ENCODE measurements around the gene IKZF1.

The IKZF1 gene

GRCh38 chr7:50332241-50333165 lies 28.0 kb downstream of the IKZF1 start:
- H3F3A ChIP-seq (ENCODE audit: insufficient read depth) = peaks cover 84% of the 10 kb centered on the region
- no peak for TF ChIP-seq CTCF (IDR thresholded peaks at IDR 0.05; ENCODE audit: insufficient read depth, low read length, poor library complexity, severe bottlenecking)
- no peak for TF ChIP-seq EZH2phosphoT487 (conservative IDR thresholded peaks at IDR 0.05; ENCODE audit: low read length)
- peaks cover 78% of the 10 kb centered on the region for H3K79me2 ChIP-seq (ENCODE audit: insufficient read depth, low read length)
- H3K27ac ChIP-seq (ENCODE audit: low read depth, low read length) = peak overlapping the region; percentile 83
- peak overlapping the region; percentile 4 for H3K4me3 ChIP-seq (ENCODE audit: insufficient read depth, low read length, poor library complexity, severe bottlenecking)
- no peak overlapping the region for H2AFZ ChIP-seq (ENCODE audit: low read depth, low read length, severe bottlenecking)
- no peaks in the 10 kb centered on the region for H4K20me1 ChIP-seq (ENCODE audit: low read depth, low read length)
- H3K9me3 ChIP-seq (ENCODE audit: insufficient read depth, low read length) = no peaks in the 10 kb centered on the region
- no peaks in the 10 kb centered on the region for H3K9me2 ChIP-seq (replicated peaks; ENCODE audit: insufficient read depth, low read length)
- H3K27me3 ChIP-seq (ENCODE audit: low read length) = no peaks in the 10 kb centered on the region
- peak overlapping the region; percentile 63 for H3K4me2 ChIP-seq (ENCODE audit: low read depth, low read length, poor library complexity, severe bottlenecking)
- H3K36me3 ChIP-seq (ENCODE audit: low read length) = peaks cover 17% of the 10 kb centered on the region
- peak overlapping the region; percentile 41 for H3K9ac ChIP-seq (ENCODE audit: low read length)

DNA sequence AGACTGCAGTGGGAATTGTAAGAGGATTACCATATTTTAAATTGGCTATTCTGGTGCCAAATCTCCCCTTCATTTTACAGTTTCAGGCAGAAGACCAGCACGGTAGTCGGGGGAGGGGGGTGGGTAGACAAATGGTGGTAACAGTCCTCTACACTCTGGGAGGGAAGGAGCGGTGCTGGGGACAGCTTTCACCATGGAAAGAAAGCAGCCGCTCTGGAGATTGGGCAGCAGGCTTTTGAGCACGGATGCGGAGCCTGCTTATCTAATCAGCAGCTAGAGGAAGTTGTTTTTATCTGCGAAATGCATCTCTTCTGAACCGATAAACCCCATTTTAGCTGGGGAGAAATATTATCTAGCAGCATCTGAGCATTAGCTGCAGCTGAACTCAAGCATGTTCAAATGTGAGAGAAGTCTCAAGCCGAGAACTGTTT lies 28.7 kb downstream of the IKZF1 start:
- H4K20me1 ChIP-seq (ENCODE audit: low read depth, low read length) = no peaks in the 10 kb centered on the region
- peak overlapping the region; percentile 63 for H3K4me2 ChIP-seq (ENCODE audit: low read depth, low read length, poor library complexity, severe bottlenecking)
- H3K27me3 ChIP-seq (ENCODE audit: low read length) = no peaks in the 10 kb centered on the region
- H3K9me2 ChIP-seq (replicated peaks; ENCODE audit: insufficient read depth, low read length) = no peaks in the 10 kb centered on the region
- no peaks in the 10 kb centered on the region for H3K9me3 ChIP-seq (ENCODE audit: insufficient read depth, low read length)
- peaks cover 84% of the 10 kb centered on the region for H3F3A ChIP-seq (ENCODE audit: insufficient read depth)
- H3K79me2 ChIP-seq (ENCODE audit: insufficient read depth, low read length) = peaks cover 79% of the 10 kb centered on the region
- H3K27ac ChIP-seq (ENCODE audit: low read depth, low read length) = peak overlapping the region; percentile 83
- no peak overlapping the region for H2AFZ ChIP-seq (ENCODE audit: low read depth, low read length, severe bottlenecking)
- peak overlapping the region; percentile 41 for H3K9ac ChIP-seq (ENCODE audit: low read length)
- TF ChIP-seq EZH2phosphoT487 (conservative IDR thresholded peaks at IDR 0.05; ENCODE audit: low read length) = no peak
- peaks cover 9% of the 10 kb centered on the region for H3K36me3 ChIP-seq (ENCODE audit: low read length)
- H3K4me3 ChIP-seq (ENCODE audit: insufficient read depth, low read length, poor library complexity, severe bottlenecking) = peak overlapping the region; percentile 4

DNA sequence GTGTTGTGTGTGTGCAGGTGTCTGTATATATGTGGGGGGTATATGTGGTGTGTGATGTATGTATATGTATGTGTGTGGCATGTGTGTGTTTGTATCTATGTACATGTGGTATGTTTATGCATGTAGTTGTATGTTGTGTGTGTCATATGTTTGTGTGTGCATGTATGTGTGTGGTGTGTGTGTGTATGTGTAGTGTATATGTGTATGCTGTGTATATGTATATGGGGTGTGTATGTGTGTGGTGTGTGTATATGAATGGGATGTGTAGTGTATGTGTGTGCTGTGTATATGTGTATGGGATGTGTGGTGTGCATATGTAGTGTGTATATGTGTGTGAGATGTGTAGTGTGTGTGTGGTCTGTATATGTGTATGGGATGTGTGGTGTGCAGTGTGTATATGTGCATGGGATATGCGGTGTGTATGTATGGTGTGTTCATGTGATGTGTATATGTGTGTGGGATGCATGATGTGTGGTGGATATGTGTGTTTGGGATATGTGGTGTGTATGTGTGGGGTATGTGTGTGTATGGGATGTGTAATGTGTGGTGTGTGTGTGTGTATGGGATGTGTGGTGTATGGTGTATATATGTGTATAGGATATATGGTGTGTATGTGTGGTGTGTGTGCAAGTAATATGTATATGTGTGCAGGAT lies 30.0 kb downstream of the IKZF1 start:
- no peak overlapping the region for H3K4me3 ChIP-seq (ENCODE audit: insufficient read depth, low read length, poor library complexity, severe bottlenecking)
- no peak overlapping the region for H2AFZ ChIP-seq (ENCODE audit: low read depth, low read length, severe bottlenecking)
- H3K36me3 ChIP-seq (ENCODE audit: low read length) = 0 out of 2 replicates have a peak, but pooled peaks cover under 1% of the 10 kb centered on the region
- no peaks in the 10 kb centered on the region for H4K20me1 ChIP-seq (ENCODE audit: low read depth, low read length)
- H3K4me2 ChIP-seq (ENCODE audit: low read depth, low read length, poor library complexity, severe bottlenecking) = peak overlapping the region; percentile 63
- H3K27me3 ChIP-seq (ENCODE audit: low read length) = no peaks in the 10 kb centered on the region
- no peak for TF ChIP-seq EZH2phosphoT487 (conservative IDR thresholded peaks at IDR 0.05; ENCODE audit: low read length)
- TF ChIP-seq CTCF (IDR thresholded peaks at IDR 0.05; ENCODE audit: insufficient read depth, low read length, poor library complexity, severe bottlenecking) = no peak
- H3K9me3 ChIP-seq (ENCODE audit: insufficient read depth, low read length) = no peaks in the 10 kb centered on the region
- peaks cover 84% of the 10 kb centered on the region for H3F3A ChIP-seq (ENCODE audit: insufficient read depth)
- peak overlapping the region; percentile 94 for H3K27ac ChIP-seq (ENCODE audit: low read depth, low read length)
- peaks cover 86% of the 10 kb centered on the region for H3K79me2 ChIP-seq (ENCODE audit: insufficient read depth, low read length)
- no peak overlapping the region for H3K9ac ChIP-seq (ENCODE audit: low read length)
- no peaks in the 10 kb centered on the region for H3K9me2 ChIP-seq (replicated peaks; ENCODE audit: insufficient read depth, low read length)

All from SU-DHL-6 (cell line).